ENCODE measurements around the gene CD58.
"Not testable (repeated sequence)": the region's sequence is repeated elsewhere in the genome, so short reads cannot be mapped to it uniquely, and the experiment has no call there.

Gene CD58

GRCh38 chr1:116569776-116570357 is 959 bp downstream of the CD58 start:
- DNase-seq, result peak; percentile 50 to 62

DNA sequence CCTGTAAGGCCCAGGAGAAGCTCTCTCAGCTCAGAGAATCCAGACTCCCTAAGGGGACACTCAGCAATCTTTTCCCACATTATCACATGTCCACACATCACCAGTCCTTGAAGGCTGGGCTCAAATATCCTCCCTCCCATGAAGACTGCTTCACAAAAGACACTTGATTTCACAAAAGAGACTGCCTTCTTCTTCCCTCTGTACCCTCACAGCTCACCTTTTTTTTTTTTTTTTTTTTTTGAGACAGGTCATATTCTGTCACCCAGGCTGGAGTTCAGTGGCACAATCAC is 1.5 kb downstream of the CD58 start:
- no peak for DNase-seq

GRCh38 chr1:116568662-116569380 is 2.0 kb downstream of the CD58 start:
- DNase-seq, result no peak

DNA sequence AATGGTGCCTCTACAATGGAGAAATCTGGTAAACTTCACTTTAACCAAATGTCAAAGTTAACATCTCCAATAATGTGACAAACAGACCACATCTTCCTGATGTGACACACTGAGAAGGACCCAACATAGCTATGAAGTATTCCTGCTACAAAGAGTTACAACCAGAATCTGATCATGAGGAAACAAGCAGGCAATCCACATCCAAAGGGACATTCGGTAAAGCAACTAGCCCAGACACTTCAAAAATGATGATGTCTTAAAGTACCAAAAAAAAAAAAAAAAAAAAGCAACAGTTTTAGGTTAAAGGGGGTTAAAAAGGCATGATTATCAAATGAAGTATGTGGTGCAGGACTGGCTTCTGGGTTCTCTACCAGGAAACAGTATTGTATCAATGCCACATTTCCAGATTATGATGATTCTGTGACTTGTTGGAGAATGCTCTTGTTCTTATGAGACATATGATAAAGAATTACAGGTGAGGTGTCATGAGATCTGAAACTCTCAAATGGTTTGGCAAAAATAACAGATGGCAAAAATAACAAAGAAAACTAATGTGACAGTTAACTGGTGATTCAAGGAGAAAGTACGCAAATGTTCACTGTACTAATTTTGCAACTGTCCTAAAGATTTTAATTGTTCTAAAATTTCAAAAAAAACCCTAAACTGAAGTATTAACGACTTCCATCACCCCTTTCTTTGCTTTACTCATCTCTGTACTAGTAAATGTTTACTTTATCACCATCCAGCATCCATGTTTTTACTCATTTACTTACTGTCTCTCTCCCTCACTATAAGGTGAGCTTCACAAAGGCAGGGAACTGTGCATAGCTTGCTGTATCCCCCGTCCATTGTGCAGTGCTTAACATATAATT is 2.8 kb downstream of the CD58 start:
- no peak for DNase-seq

DNA sequence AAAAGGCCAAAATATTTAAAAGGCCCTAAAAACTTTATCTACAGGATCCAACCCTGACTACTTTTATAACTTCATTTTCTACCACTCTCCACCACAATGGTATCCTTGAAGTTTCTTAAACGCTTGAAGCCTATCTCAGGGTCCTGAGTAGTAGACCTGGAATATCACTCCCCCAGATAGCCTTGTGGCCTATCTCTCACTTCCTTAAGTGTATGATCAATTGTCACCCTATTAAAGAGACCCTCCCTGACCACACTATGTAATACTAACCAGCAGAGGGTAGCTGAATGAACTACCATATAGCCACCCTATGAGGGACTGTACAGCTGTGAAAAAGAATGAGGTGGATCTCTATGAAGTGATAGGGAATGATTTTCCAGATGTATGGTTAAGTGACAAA is 5.6 kb downstream of the CD58 start:
- DNase-seq, result no peak

GRCh38 chr1:116564426-116564825 is 6.4 kb downstream of the CD58 start:
- DNase-seq, result no peak

DNA sequence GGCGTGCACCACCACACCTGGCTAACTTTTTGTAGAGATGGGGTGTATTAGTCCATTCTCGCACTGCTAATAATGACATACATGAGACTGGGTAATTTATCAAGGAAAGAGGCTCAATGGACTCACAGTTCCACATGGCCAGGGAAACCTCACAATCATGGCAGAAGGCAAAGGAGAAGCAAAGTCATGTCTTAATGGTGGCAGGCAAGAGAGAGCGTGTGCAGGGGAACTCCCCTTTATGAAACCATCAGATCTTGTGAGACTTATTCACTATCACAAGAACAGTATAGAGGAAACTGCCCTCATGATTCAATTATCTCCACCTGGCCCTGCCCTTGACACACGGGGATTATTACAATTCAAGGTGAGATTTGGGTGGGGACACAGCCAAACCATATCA is 8.4 kb downstream of the CD58 start:
- not testable (repeated sequence) for DNase-seq

GRCh38 chr1:116561563-116561962 is 9.3 kb downstream of the CD58 start:
- DNase-seq, result no peak

DNA sequence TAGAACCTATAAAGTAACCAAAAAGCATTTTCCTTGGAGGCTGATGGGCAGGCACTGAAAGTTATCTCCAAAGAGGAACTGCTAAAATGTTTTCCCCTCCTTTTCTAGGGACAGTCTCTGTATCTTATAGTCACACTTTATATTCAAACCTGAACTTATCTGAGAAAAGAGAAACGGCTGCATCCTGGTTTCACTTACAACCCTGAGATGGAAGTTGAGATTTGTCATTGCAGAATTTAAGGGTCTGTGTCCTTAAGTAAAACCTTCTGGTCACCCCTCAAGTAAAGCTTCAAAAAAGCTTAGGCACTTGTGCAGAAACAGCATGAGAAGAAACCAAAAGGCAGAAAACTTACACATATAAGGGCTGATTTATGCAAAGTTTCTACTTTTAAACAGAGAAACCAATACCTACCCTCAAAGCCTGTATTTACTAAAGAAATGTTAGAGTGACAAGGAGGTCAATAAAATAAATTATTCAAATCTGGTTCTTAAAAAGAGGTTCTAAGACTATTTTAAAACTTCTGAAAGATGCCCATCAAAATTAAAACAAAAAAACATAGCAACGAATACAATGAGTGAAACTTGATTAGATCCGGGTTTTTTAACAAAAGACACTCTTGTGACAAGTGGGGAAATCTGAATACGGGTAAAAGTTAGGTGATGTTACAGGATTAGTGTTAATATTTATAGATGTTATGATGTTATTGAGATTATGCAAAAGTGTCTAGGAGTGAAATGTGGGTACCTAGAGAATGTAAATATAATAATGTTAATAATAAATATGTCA is 9.9 kb downstream of the CD58 start:
- no peak for DNase-seq

DNA sequence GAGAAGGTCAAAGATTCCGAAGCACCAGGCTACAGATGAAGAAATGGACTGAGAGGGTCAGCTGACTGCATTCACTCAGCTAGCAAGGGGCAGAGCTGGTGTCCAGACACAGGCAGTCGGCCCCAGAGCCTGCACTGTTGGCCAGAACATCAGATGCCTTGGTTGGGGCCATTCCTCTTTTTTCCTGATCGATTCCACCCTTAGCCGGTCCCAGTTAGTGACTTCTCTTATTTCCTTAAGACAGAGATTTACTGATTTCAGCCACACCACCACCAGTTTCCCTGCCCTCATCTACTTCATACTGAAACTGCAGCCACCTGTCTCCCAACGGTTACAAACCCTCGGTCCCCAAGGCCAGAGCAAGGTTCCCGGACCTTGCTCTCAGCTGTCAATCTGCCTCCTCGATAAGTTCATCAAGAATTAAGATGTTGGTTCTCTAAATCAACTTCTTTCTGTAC is 11.5 kb downstream of the CD58 start:
- no peak for DNase-seq

DNA sequence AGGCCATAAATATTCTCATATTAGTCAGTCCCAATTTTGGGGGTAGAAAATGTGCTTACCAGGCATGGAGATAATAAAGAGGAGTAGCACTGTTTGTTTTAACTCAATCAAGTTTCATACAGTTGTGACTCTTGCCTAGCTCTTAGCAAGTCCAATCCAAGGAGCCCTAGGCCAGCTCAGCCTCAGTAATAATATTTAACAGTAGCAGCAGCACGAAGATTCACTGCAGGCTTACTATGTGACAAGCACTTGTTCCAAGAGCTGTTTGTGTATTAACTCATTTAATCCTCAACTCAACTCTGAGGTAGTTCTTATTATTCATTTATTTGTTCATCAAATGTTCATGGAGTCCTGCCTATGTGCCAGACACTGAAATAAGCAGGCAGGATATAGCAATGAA is 12.3 kb downstream of the CD58 start:
- no peak for DNase-seq

GRCh38 chr1:116558140-116558549 is 12.7 kb downstream of the CD58 start:
- no peak for DNase-seq

DNA sequence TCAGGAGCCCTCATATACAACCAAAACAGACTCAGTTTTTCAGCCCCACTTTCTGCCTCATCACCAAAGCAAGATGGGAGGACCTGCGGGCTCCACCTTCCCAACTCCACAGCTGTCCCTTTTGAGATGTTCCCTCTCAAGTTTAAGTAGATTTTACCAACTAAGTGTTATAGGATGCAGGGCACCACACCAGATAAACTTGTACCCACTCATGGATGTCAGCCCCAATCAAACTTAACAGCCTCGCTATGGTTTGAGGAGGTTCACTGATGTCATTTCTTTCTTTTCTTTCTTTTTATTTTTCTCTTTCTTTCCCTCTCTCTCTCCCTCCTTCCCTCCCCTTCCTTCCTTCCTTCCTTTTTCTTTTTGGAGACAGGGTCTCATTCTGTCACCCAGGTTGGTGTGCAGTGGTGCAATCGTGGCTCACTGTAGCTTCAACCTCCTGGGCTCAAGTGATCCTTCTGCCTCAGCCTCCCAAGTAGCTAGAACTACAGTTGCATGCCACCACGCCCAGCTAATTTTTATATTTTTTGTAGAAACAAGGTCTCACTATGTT is 13.4 kb downstream of the CD58 start:
- no peak for DNase-seq

DNA sequence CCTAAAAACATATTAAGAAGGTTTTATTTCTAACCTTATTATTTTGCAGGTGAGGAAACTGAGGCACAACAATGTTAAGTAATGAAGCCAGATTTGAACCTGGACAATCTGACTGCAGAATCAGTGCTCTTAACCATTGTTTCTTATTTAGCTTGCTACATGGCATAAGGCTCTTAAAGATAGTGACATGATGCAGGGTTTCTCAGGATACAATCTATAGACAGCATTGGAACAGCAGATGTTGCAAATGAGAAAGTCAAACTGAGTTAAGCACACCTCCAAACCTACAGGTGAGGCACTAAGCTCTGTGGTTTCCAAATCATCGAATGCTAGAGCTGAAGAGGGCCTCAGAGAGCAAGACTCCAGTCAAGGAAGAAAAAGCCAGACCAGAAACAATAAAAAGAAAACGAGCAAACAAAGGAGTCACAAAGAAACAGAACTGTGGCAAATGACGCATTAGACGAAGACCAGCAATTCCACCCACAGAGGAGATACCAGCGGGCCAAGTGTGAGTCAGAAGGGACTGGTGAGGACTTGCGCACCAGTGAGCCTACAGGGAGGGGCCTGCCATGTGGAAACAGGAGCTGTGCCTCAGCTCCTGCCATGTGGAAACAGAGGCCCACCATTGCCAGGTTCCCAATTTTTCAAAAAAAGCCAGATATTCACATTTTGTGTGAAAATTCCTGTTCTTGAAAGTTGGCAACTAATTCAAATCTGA is 14.4 kb downstream of the CD58 start:
- DNase-seq, result peak; percentile 80 to 86

DNA sequence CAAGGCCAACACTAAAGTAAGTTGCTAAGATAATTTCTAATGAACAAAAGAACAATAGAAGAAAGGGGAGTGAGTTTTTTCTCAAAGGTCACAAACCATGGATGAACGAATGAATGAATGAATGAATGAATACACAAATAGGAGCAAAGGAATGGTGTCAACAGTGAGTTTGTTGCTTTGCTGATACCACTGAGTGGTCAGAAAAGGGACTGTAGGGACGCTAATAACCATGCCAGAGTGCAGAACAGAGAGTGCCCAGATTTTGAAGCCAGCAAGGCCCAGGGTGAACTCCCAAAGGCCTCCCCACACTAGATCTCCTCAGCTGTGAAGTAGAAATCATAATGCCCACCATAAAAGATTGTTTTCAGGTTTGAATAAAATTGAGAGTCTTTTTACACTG is 15.9 kb downstream of the CD58 start:
- DNase-seq, result no peak

GRCh38 chr1:116553386-116554115 is 17.3 kb downstream of the CD58 start:
- no peak for DNase-seq

DNA sequence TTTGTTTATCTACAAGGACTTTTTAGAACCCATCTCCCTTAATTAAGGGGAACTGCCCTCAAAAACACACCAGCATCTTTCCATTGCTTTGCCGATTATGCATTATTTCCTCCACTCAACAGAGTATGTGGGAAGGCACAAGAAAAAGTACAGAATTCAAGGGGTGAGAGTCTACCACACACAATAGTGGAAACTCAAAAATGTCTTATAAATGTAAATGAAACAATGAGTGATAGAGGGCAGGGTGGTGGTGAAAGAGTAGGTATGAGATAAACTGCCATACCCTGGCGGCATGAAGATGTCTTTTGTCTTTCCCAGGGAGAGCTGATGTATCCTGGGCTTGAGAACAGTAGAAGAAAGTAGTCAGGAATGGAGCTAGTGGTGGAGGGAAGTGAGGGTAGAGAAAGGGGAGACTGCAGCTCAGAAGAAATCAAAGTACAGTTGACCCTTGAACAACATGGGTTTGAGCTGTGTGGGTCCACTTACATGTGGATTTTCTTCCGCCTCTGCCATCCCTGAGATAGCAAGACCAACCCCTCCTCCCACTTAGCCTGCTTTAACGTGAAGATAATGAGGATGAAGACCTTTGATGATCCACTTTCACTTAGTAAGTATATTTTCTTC is 24.4 kb downstream of the CD58 start:
- DNase-seq, result no peak

GRCh38 chr1:116545359-116545705 is 25.5 kb downstream of the CD58 start:
- no peak for DNase-seq

- peak; percentile 37 to 45 for DNase-seq
These were observed 26.1 kb downstream of the CD58 start for GRCh38 chr1:116544588-116545358.

GRCh38 chr1:116540088-116540487 is 30.7 kb downstream of the CD58 start:
- no peak for DNase-seq

Measured in activated CD4-positive, alpha-beta T cell treated with anti-CD3 and anti-CD28 coated beads, Interleukin-2, amount 50 U/mL, for 48 hours (primary cell).